NCI-H2107 treated with DMSO at 0.1 percent for 48 hours (cell line): ENCODE results near the gene MACF1.
"Not testable (repeated sequence)": the region's sequence is repeated elsewhere in the genome, so short reads cannot be mapped to it uniquely, and the experiment has no call there.

Experiments
- DNase-seq: peaks from one replicate; lab custom pipeline; 2025; ENCODE audit not compliant: unreplicated experiment; lab: John Stamatoyannopoulos, UW

The MACF1 gene

GRCh38 chr1:39488012-39488545, 283.6 kb downstream of the MACF1 start:
- DNase-seq: no peak

GRCh38 chr1:39488793-39489566, 284.5 kb downstream of the MACF1 start:
- peak; percentile 95 for DNase-seq

- DNase-seq: no peak
These were observed 285.2 kb downstream of the MACF1 start for GRCh38 chr1:39489567-39490239.

- peak; percentile 100 for DNase-seq
These were observed 286.2 kb downstream of the MACF1 start for GRCh38 chr1:39490596-39491145.

- peak; percentile 100 for DNase-seq
These were observed 286.8 kb downstream of the MACF1 start, which contains the start of gene BMP8A for GRCh38 chr1:39491146-39491921. TSS of gene BMP8A (plus strand) at chr1:39491636. CDS start at chr1:39491992, 356 bp downstream.

- not testable (repeated sequence) for DNase-seq
These were observed 287.9 kb downstream of the MACF1 start for GRCh38 chr1:39492118-39493042.

GRCh38 chr1:39493043-39493810, 288.7 kb downstream of the MACF1 start:
- DNase-seq: not testable (repeated sequence)

GRCh38 chr1:39494671-39495410, 290.3 kb downstream of the MACF1 start:
- DNase-seq: no peak

GRCh38 chr1:39496520-39496919, 292.0 kb downstream of the MACF1 start:
- not testable (repeated sequence) for DNase-seq

GRCh38 chr1:39497585-39497984, 293.1 kb downstream of the MACF1 start:
- DNase-seq: no peak

GRCh38 chr1:39498096-39498710, 293.7 kb downstream of the MACF1 start:
- DNase-seq: not testable (repeated sequence)

GRCh38 chr1:39498821-39499220, 294.3 kb downstream of the MACF1 start:
- not testable (repeated sequence) for DNase-seq

GRCh38 chr1:39499668-39500067, 295.2 kb downstream of the MACF1 start:
- DNase-seq: no peak

GRCh38 chr1:39500862-39501389, 296.4 kb downstream of the MACF1 start:
- DNase-seq: no peak

- DNase-seq: no peak
These were observed 297.2 kb downstream of the MACF1 start for GRCh38 chr1:39501666-39502065.

GRCh38 chr1:39504436-39504835, 299.9 kb downstream of the MACF1 start:
- DNase-seq: not testable (repeated sequence)

- DNase-seq: no peak
These were observed 300.8 kb downstream of the MACF1 start for GRCh38 chr1:39505289-39505688.
